Measurements from ENCODE around the gene NUDCD3. TPM values are rescaled to one million over a fixed set of nuclear protein-coding genes. Genes with fewer than 3 reads are reported as not detected.

NUDCD3 gene
- total and polyA plus RNA-seq, 10 donors, result 21.7 to 97.9 (median 41.3) TPM

DNA sequence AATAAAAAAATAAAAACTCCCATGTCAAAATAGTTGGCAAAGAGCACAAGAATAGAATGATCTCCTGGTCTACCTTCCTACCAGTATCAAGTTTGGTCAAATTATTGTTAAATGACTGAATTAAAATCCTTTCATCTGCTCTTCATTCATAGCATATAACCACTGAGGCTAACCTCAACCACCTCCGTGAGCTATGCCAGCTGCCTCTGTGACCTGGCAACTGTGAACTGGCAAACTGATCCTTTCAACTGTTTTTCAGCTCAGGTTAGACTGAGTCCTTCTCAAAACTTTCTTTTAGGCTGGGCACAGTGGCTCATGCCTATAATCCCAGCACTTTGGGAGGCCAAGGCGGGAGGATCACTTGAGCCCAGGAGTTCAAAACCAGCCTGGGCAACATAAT lies 36.1 kb downstream of the NUDCD3 start:
- peaks cover 0 to 64% (median 9%) of the 10 kb centered on the region in 6 donors for H3K36me3 ChIP-seq
- peaks cover 0 to 57% (median 16%) of the 10 kb centered on the region in 6 donors for H3K4me1 ChIP-seq
- H3K27me3 ChIP-seq (replicated peaks in 1 of 7), result no peaks in the 10 kb centered on the region
- DNase-seq, result no peak
- intact Hi-C loops (cut with DNase I; ENCODE audit: low total_unique reads), result no loop called here
- no peak overlapping the region for H3K4me3 ChIP-seq
- 90 to 95% (median 93%) methylated on average over 2 of the region's 2 CpGs for WGBS, 5 donors
- TF ChIP-seq POLR2A (IDR thresholded peaks at IDR 0.05) (no peak), POLR2AphosphoS5 (IDR thresholded peaks at IDR 0.05) (no peak)
- TF ChIP-seq, protein P1, sequence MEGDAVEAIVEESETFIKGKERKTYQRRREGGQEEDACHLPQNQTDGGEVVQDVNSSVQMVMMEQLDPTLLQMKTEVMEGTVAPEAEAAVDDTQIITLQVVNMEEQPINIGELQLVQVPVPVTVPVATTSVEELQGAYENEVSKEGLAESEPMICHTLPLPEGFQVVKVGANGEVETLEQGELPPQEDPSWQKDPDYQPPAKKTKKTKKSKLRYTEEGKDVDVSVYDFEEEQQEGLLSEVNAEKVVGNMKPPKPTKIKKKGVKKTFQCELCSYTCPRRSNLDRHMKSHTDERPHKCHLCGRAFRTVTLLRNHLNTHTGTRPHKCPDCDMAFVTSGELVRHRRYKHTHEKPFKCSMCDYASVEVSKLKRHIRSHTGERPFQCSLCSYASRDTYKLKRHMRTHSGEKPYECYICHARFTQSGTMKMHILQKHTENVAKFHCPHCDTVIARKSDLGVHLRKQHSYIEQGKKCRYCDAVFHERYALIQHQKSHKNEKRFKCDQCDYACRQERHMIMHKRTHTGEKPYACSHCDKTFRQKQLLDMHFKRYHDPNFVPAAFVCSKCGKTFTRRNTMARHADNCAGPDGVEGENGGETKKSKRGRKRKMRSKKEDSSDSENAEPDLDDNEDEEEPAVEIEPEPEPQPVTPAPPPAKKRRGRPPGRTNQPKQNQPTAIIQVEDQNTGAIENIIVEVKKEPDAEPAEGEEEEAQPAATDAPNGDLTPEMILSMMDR (IDR thresholded peaks at IDR 0.05 in 8 of 11, conservative IDR thresholded peaks at IDR 0.05 in 3 of 11), result no peak
- no peaks in the 10 kb centered on the region for H3K9me3 ChIP-seq
- no peak overlapping the region for H3K27ac ChIP-seq

DNA sequence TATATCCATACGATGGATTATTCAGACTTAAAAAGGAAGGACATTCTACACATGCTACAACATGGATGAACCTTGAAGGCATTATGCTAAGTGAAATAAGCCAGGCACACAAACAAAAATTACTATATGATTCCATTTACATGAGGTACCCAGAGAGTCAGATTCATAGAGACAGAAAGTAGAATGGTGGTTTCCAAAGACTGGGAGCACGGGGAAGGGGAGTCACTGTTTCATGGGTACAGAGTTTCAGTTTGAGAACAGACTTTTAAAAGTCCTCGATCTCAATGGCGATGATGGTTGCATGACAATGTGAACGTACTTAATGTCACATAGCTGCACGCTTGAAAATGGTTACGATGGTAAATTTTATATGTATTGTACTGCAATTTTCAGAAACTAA lies 39.3 kb downstream of the NUDCD3 start:
- 92 to 96% (median 94%) methylated on average over 7 of the region's 7 CpGs for WGBS, 5 donors
- H3K4me1 ChIP-seq, result peaks cover 0 to 55% (median 12%) of the 10 kb centered on the region in 6 donors
- intact Hi-C loops (cut with DNase I; ENCODE audit: low total_unique reads), result no loop called here
- TF ChIP-seq POLR2A (IDR thresholded peaks at IDR 0.05) (no peak), POLR2AphosphoS5 (IDR thresholded peaks at IDR 0.05) (no peak)
- TF ChIP-seq, protein P1 (IDR thresholded peaks at IDR 0.05 in 8 of 11, conservative IDR thresholded peaks at IDR 0.05 in 3 of 11), result no peak
- no peak for DNase-seq
- no peaks in the 10 kb centered on the region for H3K9me3 ChIP-seq
- H3K27me3 ChIP-seq (replicated peaks in 1 of 7), result no peaks in the 10 kb centered on the region
- no peak overlapping the region for H3K27ac ChIP-seq
- H3K36me3 ChIP-seq, result peaks cover 2 to 77% (median 17%) of the 10 kb centered on the region in 6 donors
- H3K4me3 ChIP-seq, result no peak overlapping the region

- TF ChIP-seq POLR2A (IDR thresholded peaks at IDR 0.05), result no peak
- TF ChIP-seq POLR2AphosphoS5 (IDR thresholded peaks at IDR 0.05), result no peak
- TF ChIP-seq, protein P1 (IDR thresholded peaks at IDR 0.05 in 8 of 11, conservative IDR thresholded peaks at IDR 0.05 in 3 of 11), result no peak
- intact Hi-C loops (cut with DNase I; ENCODE audit: low total_unique reads), result no loop called here
- Histone ChIP-seq H3K27ac (no peak overlapping the region), H3K36me3 (peaks cover 2 to 85% (median 19%) of the 10 kb centered on the region in 6 donors), H3K4me3 (no peak overlapping the region), H3K27me3 (replicated peaks in 1 of 7) (no peaks in the 10 kb centered on the region), H3K4me1 (peaks cover 0 to 46% (median 9%) of the 10 kb centered on the region in 6 donors), H3K9me3 (no peaks in the 10 kb centered on the region)
- DNase-seq, result no peak
- WGBS, 5 donors, result 31 to 53% (median 48%) methylated on average over 1 of the region's 1 CpG
These were observed 40.9 kb downstream of the NUDCD3 start for GRCh38 chr7:44449584-44449928.

GRCh38 chr7:44448922-44449583 lies 41.4 kb downstream of the NUDCD3 start:
- no peak for TF ChIP-seq POLR2AphosphoS5 (IDR thresholded peaks at IDR 0.05)
- TF ChIP-seq, protein P1 (IDR thresholded peaks at IDR 0.05 in 8 of 11, conservative IDR thresholded peaks at IDR 0.05 in 3 of 11), result no peak
- TF ChIP-seq POLR2A (IDR thresholded peaks at IDR 0.05), result no peak
- Histone ChIP-seq H3K9me3 (no peaks in the 10 kb centered on the region), H3K27me3 (replicated peaks in 1 of 7) (no peaks in the 10 kb centered on the region), H3K27ac (no peak overlapping the region), H3K4me3 (no peak overlapping the region), H3K4me1 (peaks cover 0 to 46% (median 9%) of the 10 kb centered on the region in 6 donors), H3K36me3 (peaks cover 2 to 85% (median 19%) of the 10 kb centered on the region in 6 donors)
- no peak for DNase-seq
- 76 to 84% (median 77%) methylated on average over 4 of the region's 4 CpGs for WGBS, 5 donors
- intact Hi-C loops (cut with DNase I; ENCODE audit: low total_unique reads), result no loop called here
